NCI-H128 (cell line): ENCODE data around the gene VASN.

Source experiments
- DNase-seq: peaks from one replicate; lab custom pipeline; 2025; ENCODE audit not compliant: unreplicated experiment; lab: John Stamatoyannopoulos, UW

VASN gene

GRCh38 chr16:4351880-4352279, 19.8 kb upstream of the VASN start:
- DNase-seq = no peak

- DNase-seq = no peak
Measured at GRCh38 chr16:4352843-4353242, 18.8 kb upstream of the VASN start.

GRCh38 chr16:4353675-4354074, 18.0 kb upstream of the VASN start:
- DNase-seq = no peak

- no peak for DNase-seq
Measured at GRCh38 chr16:4354512-4355409, 16.9 kb upstream of the VASN start.

- DNase-seq = no peak
Measured at GRCh38 chr16:4356820-4357219, 14.8 kb upstream of the VASN start.

- DNase-seq = no peak
Measured at GRCh38 chr16:4358236-4358635, 13.4 kb upstream of the VASN start.

- DNase-seq = no peak
Measured at GRCh38 chr16:4358831-4359561, 12.7 kb upstream of the VASN start.

- DNase-seq = no peak
Measured at GRCh38 chr16:4359914-4360313, 11.7 kb upstream of the VASN start.

- no peak for DNase-seq
Measured at GRCh38 chr16:4360538-4361021, 11.1 kb upstream of the VASN start.

- DNase-seq = no peak
Measured at GRCh38 chr16:4361033-4361943, 10.4 kb upstream of the VASN start.

GRCh38 chr16:4361944-4362311, 9.7 kb upstream of the VASN start:
- no peak for DNase-seq

- no peak for DNase-seq
Measured at GRCh38 chr16:4362476-4363135, 9.0 kb upstream of the VASN start.

- no peak for DNase-seq
Measured at GRCh38 chr16:4364196-4365013, 7.2 kb upstream of the VASN start.

- no peak for DNase-seq
Measured at GRCh38 chr16:4365014-4365406, 6.6 kb upstream of the VASN start.

- no peak for DNase-seq
Measured at GRCh38 chr16:4365615-4366014, 6.0 kb upstream of the VASN start.

- DNase-seq = no peak
Measured at GRCh38 chr16:4366016-4366415, 5.6 kb upstream of the VASN start.

GRCh38 chr16:4367393-4367856, 4.2 kb upstream of the VASN start:
- no peak for DNase-seq

GRCh38 chr16:4369007-4369733, 2.5 kb upstream of the VASN start:
- no peak for DNase-seq

GRCh38 chr16:4370151-4370550, 1.5 kb upstream of the VASN start:
- DNase-seq = no peak
